PC-9 (cell line): Measurements from ENCODE around the gene KLHL36. TPM values are rescaled to one million over a fixed set of nuclear protein-coding genes. Genes with fewer than 3 reads are reported as not detected.
A peak's percentile ranks its signal among the peaks of the same experiment; 100 is the strongest.

Experiments
- BruUV-seq: library from RNA; stranded (reverse); fragments of 400-500 nt; replicated peaks from 2 replicates; lab custom pipeline; 2021; lab: Mats Ljungman, UMichigan
- CTCF ChIA-PET: fragments of 300-600 bp; sonication (Branson Sonifier 250); formaldehyde crosslinking; loops from one replicate; lab custom pipeline; 2022; ENCODE audit warnings: antibody characterized with exemption; lab: Charles Lee
- POLR2A ChIA-PET: fragments of 300-600 bp; sonication (Branson Sonifier 250); formaldehyde crosslinking; loops from one replicate; lab custom pipeline; 2022; ENCODE audit warnings: antibody characterized with exemption; ENCODE audit not compliant: unreplicated experiment; lab: Charles Lee
- DNase-seq, 2 experiments: peaks; one replicate each; pipeline versions ENCODE4 v3.0.0 to v3.0.0-alpha.2; 2015 to 2022; ENCODE audit warnings: mixed read lengths in 1 of 2
- H2AFZ ChIP-seq: fragments of 200-600 bp; sonication (generic); 2 replicates; pipeline ENCODE4 v1.8.1; 2017; ENCODE audit warnings: antibody characterized with exemption
- H3F3A ChIP-seq: fragments of 200-600 bp; sonication (generic); 2 replicates; pipeline ENCODE4 v1.8.1; 2017; ENCODE audit warnings: antibody characterized with exemption, mild to moderate bottlenecking, low read depth; ENCODE audit not compliant: insufficient read depth
- H3K27ac ChIP-seq: fragments of 200-600 bp; sonication (generic); 2 replicates; pipeline ENCODE4 v1.6.1; 2016; ENCODE audit warnings: mixed run types
- H3K27me3 ChIP-seq: fragments of 200-600 bp; sonication (generic); 2 replicates; pipeline ENCODE4 v1.6.1; 2016; ENCODE audit warnings: low read depth, mixed run types; ENCODE audit not compliant: insufficient read depth
- H3K36me3 ChIP-seq: fragments of 200-600 bp; sonication (generic); 2 replicates; pipeline ENCODE4 v1.6.1; 2016; ENCODE audit warnings: low read depth, mixed run types
- H3K4me1 ChIP-seq: fragments of 200-600 bp; sonication (generic); replicated peaks from 2 replicates; pipeline ENCODE4 v1.6.1; 2016; ENCODE audit warnings: mixed run types; ENCODE audit not compliant: insufficient read depth
- H3K4me2 ChIP-seq: fragments of 200-600 bp; sonication (generic); 2 replicates; pipeline ENCODE4 v1.6.1; 2017; ENCODE audit warnings: mixed run types
- H3K4me3 ChIP-seq: fragments of 200-600 bp; sonication (generic); 2 replicates; pipeline ENCODE4 v1.6.1; 2016; ENCODE audit warnings: mixed run types
- H3K79me2 ChIP-seq: fragments of 200-600 bp; sonication (generic); 2 replicates; pipeline ENCODE4 v1.6.1; 2017; ENCODE audit warnings: low read depth, mixed run types
- H3K9me2 ChIP-seq: fragments of 200-600 bp; sonication (generic); 2 replicates; pipeline ENCODE4 v1.8.1; 2017; ENCODE audit warnings: mild to moderate bottlenecking; ENCODE audit not compliant: insufficient read depth
- H3K9me3 ChIP-seq: fragments of 200-600 bp; sonication (generic); 2 replicates; pipeline ENCODE4 v1.8.1; 2016; ENCODE audit warnings: low read depth; ENCODE audit not compliant: insufficient read depth
- H4K20me1 ChIP-seq: fragments of 200-600 bp; sonication (generic); 2 replicates; pipeline ENCODE4 v1.8.1; 2017; ENCODE audit not compliant: insufficient read depth
- CTCF ChIP-seq: fragments of 200-600 bp; sonication (generic); conservative IDR thresholded peaks from 2 replicates; pipeline ENCODE4 v1.6.1; 2017; ENCODE audit warnings: mixed run types, antibody characterized with exemption, mild to moderate bottlenecking, moderate library complexity
- EZH2 ChIP-seq: fragments of 200-600 bp; sonication (generic); IDR thresholded peaks from 2 replicates; pipeline ENCODE4 v1.8.0; 2017; ENCODE audit warnings: antibody characterized with exemption, low read depth
- intact Hi-C: fragments of 100-400 bp; cut with micrococcal nuclease; formaldehyde crosslinking; loops from one replicate; pipeline ENCODE4 v1.10.0; 2022; ENCODE audit not compliant: unreplicated experiment
- total RNA-seq: library from RNA; stranded (reverse); gene quantifications from 2 replicates; pipeline ENCODE4 v1.2.3, GENCODE V29; 2021

KLHL36 gene
- total RNA-seq, 1 experiment from 2014 or later: 73.8 TPM

- Histone ChIP-seq H3K27me3 (no peaks in the 10 kb centered on the region), H3K9me2 (no peaks in the 10 kb centered on the region), H3K9me3 (no peaks in the 10 kb centered on the region), H3K4me3 (no peak overlapping the region), H3K4me1 (peaks cover 12% of the 10 kb centered on the region; the same call in 1 of the 2 replicates), H3K79me2 (peaks cover 32% of the 10 kb centered on the region), H3F3A (0 out of 2 replicates have a peak, but pooled peaks cover 8% of the 10 kb centered on the region), H3K36me3 (peaks cover 3% of the 10 kb centered on the region; the same call in 1 of the 2 replicates), H3K4me2 (peak overlapping the region; percentile 98; the same call in 1 of the 2 replicates), H4K20me1 (peaks cover 8% of the 10 kb centered on the region; the same call in 1 of the 2 replicates), H3K27ac (no peak overlapping the region), H2AFZ (no peak overlapping the region)
- ChIA-PET CTCF (no interaction called here), POLR2A (no interaction called here)
- intact Hi-C loops: no loop called here
- TF ChIP-seq CTCF: no peak
- no peak for TF ChIP-seq EZH2
- DNase-seq: peak in 1 of 2 experiments; percentile 75
- BruUV-seq: TSS peak; percentile 26
Observed at GRCh38 chr16:84650062-84650991, 2.0 kb downstream of the KLHL36 start.

DNA sequence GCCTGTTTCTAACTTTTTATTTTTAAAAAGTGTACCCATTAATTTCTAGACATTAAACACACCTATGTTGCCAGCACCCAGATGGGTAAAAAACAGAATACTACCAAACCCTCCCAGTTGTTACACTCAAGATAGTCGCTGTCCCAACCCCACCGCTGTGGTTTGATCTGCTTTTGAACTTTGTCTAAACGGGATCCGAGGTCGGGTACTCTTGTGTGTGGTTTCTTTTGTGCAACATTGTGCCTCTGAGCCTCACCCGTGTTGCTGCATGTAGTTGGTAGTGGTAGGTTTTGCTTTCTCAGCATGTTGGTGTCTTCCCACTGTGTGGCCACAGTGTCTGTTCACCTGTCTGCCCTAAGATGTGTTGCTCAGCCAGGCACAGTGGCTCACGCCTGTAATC, 4.3 kb downstream of the KLHL36 start:
- no TSS peak for BruUV-seq
- Histone ChIP-seq H2AFZ (no peak overlapping the region), H3K36me3 (peaks cover 3% of the 10 kb centered on the region; the same call in 1 of the 2 replicates), H3K4me2 (no peak overlapping the region), H3K27ac (no peak overlapping the region), H3F3A (0 out of 2 replicates have a peak, but pooled peaks cover 6% of the 10 kb centered on the region), H3K4me1 (peaks cover 12% of the 10 kb centered on the region; the same call in 1 of the 2 replicates), H3K79me2 (peaks cover 32% of the 10 kb centered on the region), H3K9me2 (no peaks in the 10 kb centered on the region), H4K20me1 (peaks cover 8% of the 10 kb centered on the region; the same call in 1 of the 2 replicates), H3K27me3 (no peaks in the 10 kb centered on the region), H3K4me3 (no peak overlapping the region), H3K9me3 (no peaks in the 10 kb centered on the region)
- DNase-seq: no peak
- intact Hi-C loops: no loop called here
- CTCF ChIA-PET: no interaction called here
- TF ChIP-seq EZH2 (no peak), CTCF (no peak)
- POLR2A ChIA-PET: interaction anchor here (0.7 kb wide), 1 partner anchor 90 kb away, joined by 5 read pairs; no protein-coding TSS in a partner anchor

DNA sequence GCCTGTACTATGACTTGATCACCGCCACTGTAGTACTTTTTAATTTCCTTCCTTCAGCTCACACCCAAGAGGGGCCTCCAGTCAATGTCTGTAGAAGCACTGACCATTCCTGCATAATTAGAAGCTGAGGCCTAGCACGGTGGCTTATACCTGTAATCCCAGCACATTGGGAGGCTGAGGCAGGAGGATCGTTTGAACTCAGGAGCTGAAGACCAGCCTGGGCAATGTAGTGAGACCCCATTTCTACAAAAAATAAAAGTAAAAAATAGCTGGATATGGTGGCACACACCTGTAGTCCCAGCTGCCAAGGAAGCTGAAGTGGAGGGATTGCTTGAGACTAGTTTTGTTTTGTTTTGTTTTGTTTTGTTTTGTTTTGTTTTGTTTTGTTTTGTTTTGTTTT, 5.9 kb downstream of the KLHL36 start:
- H3K27ac ChIP-seq: no peak overlapping the region
- ChIA-PET CTCF (interaction anchor here (0.6 kb wide), 1 partner anchor 18 kb away, joined by 3 read pairs; no protein-coding TSS in a partner anchor), POLR2A (interaction anchor here (0.5 kb wide), 1 partner anchor 11 kb away, joined by 3 read pairs; no protein-coding TSS in a partner anchor)
- no peaks in the 10 kb centered on the region for H3K27me3 ChIP-seq
- H3K36me3 ChIP-seq: peaks cover 3% of the 10 kb centered on the region; the same call in 1 of the 2 replicates
- intact Hi-C loops: no loop called here
- DNase-seq: no peak
- H3F3A ChIP-seq: 0 out of 2 replicates have a peak, but pooled peaks cover 5% of the 10 kb centered on the region
- no TSS peak for BruUV-seq
- no peak overlapping the region for H3K4me2 ChIP-seq
- H4K20me1 ChIP-seq: peaks cover 8% of the 10 kb centered on the region; the same call in 1 of the 2 replicates
- no peak overlapping the region for H2AFZ ChIP-seq
- no peak overlapping the region for H3K4me3 ChIP-seq
- H3K9me3 ChIP-seq: no peaks in the 10 kb centered on the region
- H3K79me2 ChIP-seq: peaks cover 28% of the 10 kb centered on the region
- H3K4me1 ChIP-seq: peaks cover 10% of the 10 kb centered on the region; the same call in 1 of the 2 replicates
- TF ChIP-seq CTCF: no peak
- TF ChIP-seq EZH2: no peak
- no peaks in the 10 kb centered on the region for H3K9me2 ChIP-seq
